HEK293 (cell line): Measurements from ENCODE around the gene ARPC1A.

Experiments
- CTCF ChIA-PET: fragments of 350-600 bp; formaldehyde crosslinking; extraction: SDS; loops from one replicate; lab custom pipeline; 2021; ENCODE audit warnings: antibody characterized with exemption; lab: Yijun Ruan, JAX
- POLR2A ChIA-PET: fragments of 300-600 bp; formaldehyde crosslinking; extraction: SDS; loops from one replicate; lab custom pipeline; 2020; ENCODE audit warnings: antibody characterized with exemption, inconsistent platforms; lab: Yijun Ruan, JAX
- H3K27ac ChIP-seq: fragments of 200-500 bp; sonication (Bioruptor generic); 2 replicates; pipeline ENCODE4 v1.5.1; 2014; ENCODE audit warnings: low read depth, low read length, control low read depth, inconsistent platforms; ENCODE audit errors: extremely low read depth
- H3K36me3 ChIP-seq, 2 experiments: fragments of 200-500 bp in 1 of 2; sonication (Bioruptor generic) in 1 of 2; 1 replicate in 1 of 2; 2 replicates in 1 of 2; pipeline ENCODE4 v1.5.1; 2014 to 2017; ENCODE audit warnings: inconsistent platforms in 2 of 2, low read length in 2 of 2; ENCODE audit not compliant: control insufficient read depth in 2 of 2, insufficient read depth in 1 of 2
- H3K4me1 ChIP-seq: fragments of 200-500 bp; sonication (Bioruptor generic); 2 replicates; pipeline ENCODE4 v1.5.1; 2014; ENCODE audit warnings: mild to moderate bottlenecking, low read length, inconsistent platforms; ENCODE audit not compliant: control insufficient read depth, insufficient read depth
- H3K4me3 ChIP-seq: 2 replicates; pipeline ENCODE4 v1.5.1; 2011; ENCODE audit warnings: low read depth, mild to moderate bottlenecking, control low read depth, low read length, moderate library complexity
- H3K9me3 ChIP-seq: fragments of 200-500 bp; sonication (Bioruptor generic); 2 replicates; pipeline ENCODE4 v1.5.1; 2014; ENCODE audit warnings: low read depth, low read length, inconsistent platforms; ENCODE audit not compliant: control insufficient read depth, insufficient read depth
- FEZF1 ChIP-seq: fragments of 450-650 bp; formaldehyde crosslinking; IDR thresholded peaks from 2 replicates; pipeline ENCODE4 v1.5.1; 2016; ENCODE audit warnings: missing biosample characterization, missing genetic modification characterization
- GLIS1 ChIP-seq: fragments of 450-650 bp; formaldehyde crosslinking; IDR thresholded peaks from 2 replicates; pipeline ENCODE4 v1.5.1; 2016; ENCODE audit warnings: missing biosample characterization, missing genetic modification characterization
- IKZF3 ChIP-seq: fragments of 450-650 bp; IDR thresholded peaks from 2 replicates; pipeline ENCODE4 v1.5.0; 2018; ENCODE audit warnings: missing biosample characterization, mild to moderate bottlenecking, missing genetic modification characterization, moderate library complexity
- KLF1 ChIP-seq: fragments of 450-650 bp; formaldehyde crosslinking; IDR thresholded peaks from 2 replicates; pipeline ENCODE4 v1.5.1; 2016; ENCODE audit warnings: missing biosample characterization, missing genetic modification characterization
- KLF7 ChIP-seq: fragments of 450-650 bp; formaldehyde crosslinking; IDR thresholded peaks from 2 replicates; pipeline ENCODE4 v1.5.1; 2016; ENCODE audit warnings: missing biosample characterization, missing genetic modification characterization, borderline replicate concordance
- KLF9 ChIP-seq: fragments of 450-650 bp; formaldehyde crosslinking; IDR thresholded peaks from 2 replicates; pipeline ENCODE4 v1.5.1; 2016; ENCODE audit warnings: missing biosample characterization, missing genetic modification characterization, low read depth
- REST ChIP-seq: fragments of 450-650 bp; formaldehyde crosslinking; IDR thresholded peaks from 2 replicates; pipeline ENCODE4 v1.5.1; 2016; ENCODE audit warnings: missing biosample characterization, missing genetic modification characterization
- YY2 ChIP-seq: fragments of 450-650 bp; formaldehyde crosslinking; IDR thresholded peaks from 2 replicates; pipeline ENCODE4 v1.5.1; 2016; ENCODE audit warnings: missing biosample characterization, missing genetic modification characterization
- ZBTB21 ChIP-seq: fragments of 450-650 bp; formaldehyde crosslinking; IDR thresholded peaks from 2 replicates; pipeline ENCODE4 v1.5.1; 2017; ENCODE audit warnings: missing biosample characterization, missing genetic modification characterization
- ZBTB6 ChIP-seq: fragments of 450-650 bp; formaldehyde crosslinking; IDR thresholded peaks from 2 replicates; pipeline ENCODE4 v1.5.1; 2017; ENCODE audit warnings: missing biosample characterization, missing genetic modification characterization
- ZFP3 ChIP-seq: fragments of 450-650 bp; formaldehyde crosslinking; IDR thresholded peaks from 2 replicates; pipeline ENCODE4 v1.5.1; 2016; ENCODE audit warnings: low read depth, missing biosample characterization, missing genetic modification characterization
- ZFP37 ChIP-seq: fragments of 450-650 bp; formaldehyde crosslinking; IDR thresholded peaks from 2 replicates; pipeline ENCODE4 v1.5.1; 2016; ENCODE audit warnings: missing biosample characterization, missing genetic modification characterization
- ZFP69B ChIP-seq: fragments of 450-650 bp; formaldehyde crosslinking; IDR thresholded peaks from 2 replicates; pipeline ENCODE4 v1.5.1; 2016; ENCODE audit warnings: missing biosample characterization, missing genetic modification characterization
- ZIC2 ChIP-seq: fragments of 450-650 bp; formaldehyde crosslinking; IDR thresholded peaks from 2 replicates; pipeline ENCODE4 v1.5.1; 2016; ENCODE audit warnings: missing biosample characterization, missing genetic modification characterization
- ZNF146 ChIP-seq: fragments of 450-650 bp; formaldehyde crosslinking; IDR thresholded peaks from 2 replicates; pipeline ENCODE4 v1.5.1; 2016; ENCODE audit warnings: missing biosample characterization, missing genetic modification characterization
- ZNF24 ChIP-seq: fragments of 450-650 bp; formaldehyde crosslinking; IDR thresholded peaks from 2 replicates; pipeline ENCODE4 v1.5.1; 2016; ENCODE audit warnings: missing biosample characterization, missing genetic modification characterization
- ZNF324 ChIP-seq: fragments of 450-650 bp; formaldehyde crosslinking; IDR thresholded peaks from 2 replicates; pipeline ENCODE4 v1.5.1; 2016; ENCODE audit warnings: missing biosample characterization, missing genetic modification characterization
- ZNF335 ChIP-seq: fragments of 450-650 bp; formaldehyde crosslinking; conservative IDR thresholded peaks from 2 replicates; pipeline ENCODE4 v1.5.1; 2016; ENCODE audit warnings: missing biosample characterization, missing genetic modification characterization
- ZNF488 ChIP-seq: fragments of 450-650 bp; formaldehyde crosslinking; IDR thresholded peaks from 2 replicates; pipeline ENCODE4 v1.5.1; 2016; ENCODE audit warnings: missing biosample characterization, missing genetic modification characterization
- ZNF558 ChIP-seq: fragments of 450-650 bp; formaldehyde crosslinking; IDR thresholded peaks from 2 replicates; pipeline ENCODE4 v1.5.1; 2016; ENCODE audit warnings: missing biosample characterization, missing genetic modification characterization
- ZNF561 ChIP-seq: fragments of 450-650 bp; IDR thresholded peaks from 2 replicates; pipeline ENCODE4 v1.5.1; 2018; ENCODE audit warnings: missing biosample characterization, missing genetic modification characterization, borderline replicate concordance
- ZNF610 ChIP-seq: fragments of 450-650 bp; formaldehyde crosslinking; IDR thresholded peaks from 2 replicates; pipeline ENCODE4 v1.5.1; 2016; ENCODE audit warnings: missing biosample characterization, missing genetic modification characterization, borderline replicate concordance
- ZNF645 ChIP-seq: fragments of 450-650 bp; formaldehyde crosslinking; IDR thresholded peaks from 2 replicates; pipeline ENCODE4; 2016; ENCODE audit warnings: missing biosample characterization, missing genetic modification characterization
- ZNF660 ChIP-seq: fragments of 450-650 bp; IDR thresholded peaks from 2 replicates; pipeline ENCODE4 v1.5.1; 2018; ENCODE audit warnings: missing biosample characterization, mild to moderate bottlenecking, missing genetic modification characterization
- ZNF701 ChIP-seq: fragments of 450-650 bp; formaldehyde crosslinking; IDR thresholded peaks from 2 replicates; pipeline ENCODE4 v1.5.1; 2016; ENCODE audit warnings: missing biosample characterization, missing genetic modification characterization
- ZNF747 ChIP-seq: fragments of 450-650 bp; formaldehyde crosslinking; IDR thresholded peaks from 2 replicates; pipeline ENCODE4 v1.5.1; 2016; ENCODE audit warnings: missing biosample characterization, missing genetic modification characterization
- ZNF76 ChIP-seq: fragments of 450-650 bp; formaldehyde crosslinking; IDR thresholded peaks from 2 replicates; pipeline ENCODE4; 2016; ENCODE audit warnings: low read depth, missing biosample characterization, missing genetic modification characterization, borderline replicate concordance
- ZSCAN23 ChIP-seq: fragments of 450-650 bp; formaldehyde crosslinking; IDR thresholded peaks from 2 replicates; pipeline ENCODE4 v1.5.1; 2016; ENCODE audit warnings: missing biosample characterization, missing genetic modification characterization
- ZSCAN30 ChIP-seq: fragments of 450-650 bp; IDR thresholded peaks from 2 replicates; pipeline ENCODE4 v1.5.1; 2018; ENCODE audit warnings: missing biosample characterization, mild to moderate bottlenecking, missing genetic modification characterization, moderate library complexity
- TF ChIP-seq, protein P1 (sequence below): fragments of 450-650 bp; formaldehyde crosslinking; IDR thresholded peaks from 2 replicates; pipeline ENCODE4 v1.5.1; 2017; ENCODE audit warnings: missing biosample characterization, missing genetic modification characterization

The ARPC1A gene

DNA sequence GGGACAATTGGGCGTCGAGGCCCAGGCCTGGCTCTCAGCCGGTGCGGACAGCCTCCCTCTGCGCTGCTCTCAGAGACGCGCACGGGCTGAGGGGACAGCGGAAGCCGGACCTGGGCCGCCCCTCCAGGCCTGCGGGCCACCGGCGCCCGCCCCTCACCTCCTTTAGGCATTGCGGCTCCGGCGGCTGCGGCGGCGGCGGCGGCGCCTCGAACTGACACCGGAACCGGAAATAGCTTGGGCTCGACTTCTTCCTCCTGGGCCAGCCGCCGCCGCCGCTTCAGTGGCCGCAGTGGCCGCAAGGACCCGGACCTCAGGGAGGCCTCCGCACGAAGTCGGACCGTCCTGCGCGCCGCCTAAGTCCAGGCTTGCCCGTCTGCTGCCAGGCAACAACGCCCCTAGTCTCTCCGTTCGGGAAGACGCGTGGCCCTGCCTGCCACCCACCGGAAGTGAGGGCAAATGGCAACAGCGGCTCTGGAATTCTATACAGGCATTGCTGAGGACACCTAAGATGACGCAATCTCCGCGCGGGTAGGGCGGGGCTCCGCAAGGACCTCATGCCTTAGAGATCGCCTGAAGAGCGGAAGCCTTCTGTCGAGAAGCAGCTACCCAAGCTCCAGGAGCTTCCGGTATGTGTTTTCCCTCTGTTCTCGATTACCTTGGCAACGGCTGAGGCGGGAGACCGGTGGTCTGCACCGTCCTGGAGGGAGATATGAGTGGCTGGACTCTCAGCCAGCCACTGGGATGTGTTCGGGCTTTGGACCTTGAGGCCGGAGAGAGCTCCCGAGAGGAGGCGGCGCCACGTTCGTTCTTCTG is 82.9 kb downstream of the ARPC1A start, which contains the start of the genes BUD31 and PDAP1:
Gene BUD31, plus strand, starts transcription at position 591 of the 813 bp plus-strand sequence. CDS start 2,124 bp downstream, outside the sequence.
Gene PDAP1, minus strand, starts transcription at position 219 of the 813 bp plus-strand sequence. Its CDS starts 49 bp downstream, at position 170.
- Histone ChIP-seq H3K4me3 (peak within 1 kb of the TSS; percentile 92), H3K27ac (peak within 1 kb of the TSS; percentile 96), H3K4me1 (peaks cover 2% of the 10 kb centered on the region; the same call in 1 of the 2 replicates), H3K9me3 (no peaks in the 10 kb centered on the region), H3K36me3 (peaks cover 39 to 55% of the 10 kb centered on the region in 2 experiments)
- POLR2A ChIA-PET: interaction anchor here (0.6 to 3.3 kb wide), 16 partner anchors 8 to 660 kb away, joined by 3 to 36 read pairs (median 6); partner anchors contain the start of genes ARPC1A, ARPC1B, CPSF4 and PTCD1
- CTCF ChIA-PET: interaction anchor here (0.6 kb wide), 1 partner anchor 82 kb away, joined by 4 read pairs; no protein-coding TSS in a partner anchor
- TF ChIP-seq ZNF558: 0 out of 2 replicates have a peak, but pooled peaks have one; percentile 26
- peak; percentile 61; the same call in 1 of the 2 replicates for TF ChIP-seq ZNF76 (tag by site-specific recombination)
- TF ChIP-seq ZNF701 (tag by site-specific recombination): no peak
- peak; percentile 87 for TF ChIP-seq ZSCAN30 (tag by site-specific recombination)
- no peak; the same call in 1 of the 2 replicates for TF ChIP-seq ZFP69B (tag by site-specific recombination)
- peak; percentile 100 for TF ChIP-seq ZNF335 (tag by site-specific recombination)
- peak; percentile 79 for TF ChIP-seq ZSCAN23 (tag by site-specific recombination)
- peak; percentile 51; the same call in 1 of the 2 replicates for TF ChIP-seq ZIC2 (tag by site-specific recombination)
- no peak for TF ChIP-seq ZNF488 (tag by site-specific recombination)
- TF ChIP-seq ZFP3 (tag by site-specific recombination): no peak
- no peak for TF ChIP-seq ZFP37
- peak; percentile 89 for TF ChIP-seq ZNF660
- TF ChIP-seq ZNF645: no peak
- peak; percentile 63 for TF ChIP-seq KLF1 (tag by site-specific recombination)
- TF ChIP-seq KLF7 (tag by site-specific recombination): peak; percentile 96
- TF ChIP-seq ZNF146 (tag by site-specific recombination): no peak
- TF ChIP-seq ZBTB6: peak; percentile 57
- peak; percentile 85 for TF ChIP-seq ZBTB21 (tag by site-specific recombination)
- no peak for TF ChIP-seq IKZF3 (tag by site-specific recombination)
- peak; percentile 61; the same call in 1 of the 2 replicates for TF ChIP-seq ZNF24
- TF ChIP-seq REST: peak; percentile 44
- peak; percentile 86 for TF ChIP-seq YY2
- peak; percentile 99 for TF ChIP-seq ZNF324 (tag by site-specific recombination)
- peak; percentile 46; the same call in 1 of the 2 replicates for TF ChIP-seq FEZF1 (tag by site-specific recombination)
- TF ChIP-seq ZNF610 (tag by site-specific recombination): peak; percentile 87
- peak; percentile 62; the same call in 1 of the 2 replicates for TF ChIP-seq KLF9 (tag by site-specific recombination)
- TF ChIP-seq, protein P1, sequence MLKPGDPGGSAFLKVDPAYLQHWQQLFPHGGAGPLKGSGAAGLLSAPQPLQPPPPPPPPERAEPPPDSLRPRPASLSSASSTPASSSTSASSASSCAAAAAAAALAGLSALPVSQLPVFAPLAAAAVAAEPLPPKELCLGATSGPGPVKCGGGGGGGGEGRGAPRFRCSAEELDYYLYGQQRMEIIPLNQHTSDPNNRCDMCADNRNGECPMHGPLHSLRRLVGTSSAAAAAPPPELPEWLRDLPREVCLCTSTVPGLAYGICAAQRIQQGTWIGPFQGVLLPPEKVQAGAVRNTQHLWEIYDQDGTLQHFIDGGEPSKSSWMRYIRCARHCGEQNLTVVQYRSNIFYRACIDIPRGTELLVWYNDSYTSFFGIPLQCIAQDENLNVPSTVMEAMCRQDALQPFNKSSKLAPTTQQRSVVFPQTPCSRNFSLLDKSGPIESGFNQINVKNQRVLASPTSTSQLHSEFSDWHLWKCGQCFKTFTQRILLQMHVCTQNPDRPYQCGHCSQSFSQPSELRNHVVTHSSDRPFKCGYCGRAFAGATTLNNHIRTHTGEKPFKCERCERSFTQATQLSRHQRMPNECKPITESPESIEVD (tag by site-specific recombination): peak; percentile 23; the same call in 1 of the 2 replicates
- peak; percentile 44; the same call in 1 of the 2 replicates for TF ChIP-seq GLIS1 (tag by site-specific recombination)
- peak; percentile 81; the same call in 1 of the 2 replicates for TF ChIP-seq ZNF561
- TF ChIP-seq ZNF747 (tag by site-specific recombination): no peak
